Breast epithelium (tissue), 3 donors: Measurements from ENCODE around the gene KLHL36.

Experiments
- POLR2A ChIP-seq: fragments of 450-650 bp; IDR thresholded peaks from one replicate; pipeline ENCODE4 v1.6.1; 2016; ENCODE audit warnings: antibody characterized with exemption, mild to moderate bottlenecking, moderate library complexity
- TF ChIP-seq, protein P1 (sequence below), 3 donors: fragments of 450-650 bp; IDR thresholded peaks; one replicate each; pipeline ENCODE4 v1.5.1; 2016 to 2017; ENCODE audit warnings: antibody characterized with exemption in 3 of 3, mild to moderate bottlenecking in 3 of 3, moderate library complexity in 3 of 3

DNA sequence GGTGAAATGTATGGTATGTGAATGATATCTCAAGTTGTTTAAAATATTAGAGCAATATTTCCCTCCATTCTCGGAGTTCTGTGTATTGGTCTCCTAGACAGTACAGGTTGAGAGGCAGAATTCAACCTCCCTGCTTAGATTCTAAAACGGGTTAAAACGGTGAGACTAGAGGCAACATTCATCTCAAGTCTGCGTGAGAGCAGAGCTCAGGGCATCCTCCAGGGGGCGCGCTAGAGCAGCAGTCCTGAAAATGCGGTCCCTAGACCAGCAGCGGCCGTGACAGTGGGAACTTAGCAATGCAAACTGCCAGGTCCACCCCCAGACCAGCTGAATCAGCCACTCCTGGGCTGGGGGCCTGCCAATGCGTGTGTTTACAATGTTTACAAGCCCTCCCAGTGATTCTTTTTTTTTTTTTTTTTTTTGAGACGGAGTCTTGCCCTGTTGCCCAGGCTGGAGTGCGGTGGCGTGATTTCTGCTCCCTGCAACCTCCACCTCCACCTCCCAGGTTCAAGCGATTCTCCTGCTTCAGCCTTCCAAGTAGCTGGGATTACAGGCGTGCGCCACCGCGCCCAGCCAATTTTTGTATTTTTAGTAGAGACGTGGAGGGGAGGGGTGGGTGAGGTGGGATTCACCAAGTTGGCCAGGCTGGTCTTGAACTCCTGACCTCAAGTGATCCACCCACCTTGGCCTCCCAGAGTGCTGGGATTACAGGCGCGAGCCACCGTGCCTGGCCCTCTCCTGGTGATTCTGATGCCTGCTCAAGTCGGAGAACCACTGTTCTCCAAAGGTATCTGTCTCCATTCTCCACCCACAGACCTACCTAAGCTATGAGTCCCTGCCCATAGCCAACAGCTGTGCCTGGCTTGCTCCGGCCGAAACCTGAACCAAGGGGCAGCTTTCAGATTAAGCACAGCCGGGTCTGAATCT is 24.2 kb downstream of the KLHL36 start:
- TF ChIP-seq, protein P1, sequence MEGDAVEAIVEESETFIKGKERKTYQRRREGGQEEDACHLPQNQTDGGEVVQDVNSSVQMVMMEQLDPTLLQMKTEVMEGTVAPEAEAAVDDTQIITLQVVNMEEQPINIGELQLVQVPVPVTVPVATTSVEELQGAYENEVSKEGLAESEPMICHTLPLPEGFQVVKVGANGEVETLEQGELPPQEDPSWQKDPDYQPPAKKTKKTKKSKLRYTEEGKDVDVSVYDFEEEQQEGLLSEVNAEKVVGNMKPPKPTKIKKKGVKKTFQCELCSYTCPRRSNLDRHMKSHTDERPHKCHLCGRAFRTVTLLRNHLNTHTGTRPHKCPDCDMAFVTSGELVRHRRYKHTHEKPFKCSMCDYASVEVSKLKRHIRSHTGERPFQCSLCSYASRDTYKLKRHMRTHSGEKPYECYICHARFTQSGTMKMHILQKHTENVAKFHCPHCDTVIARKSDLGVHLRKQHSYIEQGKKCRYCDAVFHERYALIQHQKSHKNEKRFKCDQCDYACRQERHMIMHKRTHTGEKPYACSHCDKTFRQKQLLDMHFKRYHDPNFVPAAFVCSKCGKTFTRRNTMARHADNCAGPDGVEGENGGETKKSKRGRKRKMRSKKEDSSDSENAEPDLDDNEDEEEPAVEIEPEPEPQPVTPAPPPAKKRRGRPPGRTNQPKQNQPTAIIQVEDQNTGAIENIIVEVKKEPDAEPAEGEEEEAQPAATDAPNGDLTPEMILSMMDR (IDR thresholded peaks at IDR 0.05): peak; percentile 70 to 89 (median 82)
- TF ChIP-seq POLR2A: no peak
